HS-27A (cell line): ENCODE measurements around the gene RASL11B.

Experiments used
- DNase-seq: peaks from one replicate; pipeline ENCODE4 v3.0.0-alpha.2; 2012; ENCODE audit warnings: low read depth, missing footprints

Gene RASL11B

DNA sequence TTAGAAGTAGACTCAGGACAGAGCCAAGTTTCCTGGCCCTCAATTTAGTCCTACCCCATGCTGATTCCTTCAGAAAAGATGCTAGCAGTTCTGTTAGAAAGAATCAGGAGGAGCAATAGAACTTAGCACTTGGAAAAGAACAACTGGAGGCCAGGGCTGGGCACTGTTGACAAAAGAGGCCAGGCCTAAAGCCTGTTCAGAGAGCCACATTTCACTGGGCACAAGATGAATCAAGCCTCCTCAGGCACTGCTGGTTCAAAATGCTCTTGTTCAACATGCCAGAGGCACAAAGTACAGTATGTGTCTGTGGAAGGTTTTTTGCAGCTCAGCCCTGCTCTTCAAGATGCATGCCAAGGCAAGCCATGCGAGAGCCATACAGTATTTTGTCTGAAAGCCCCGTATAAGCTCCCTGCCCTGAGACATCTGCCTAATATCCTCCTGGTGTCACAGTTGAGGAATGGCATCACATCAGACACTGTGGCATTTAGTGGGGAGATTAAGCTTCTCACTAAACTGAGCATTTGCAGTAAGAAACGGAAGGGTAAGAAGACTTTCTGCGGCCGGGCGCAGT is 53.7 kb downstream of the RASL11B start:
- no peak for DNase-seq
